WTC11 (cell line): Measurements from ENCODE around the gene KDM3B. TPM values are rescaled to one million over a fixed set of nuclear protein-coding genes. Genes with fewer than 3 reads are reported as not detected.

Experiments used
- ATAC-seq: fragments of 200-7000 bp; cut with Tn5 transposase; 2 replicates; pipeline ENCODE4 v1.10.0; 2021; ENCODE audit warnings: mild to moderate bottlenecking, moderate library complexity
- CTCF ChIA-PET: fragments of 300-600 bp; sonication (Branson Sonifier 250); formaldehyde crosslinking; loops from one replicate; lab custom pipeline; 2021; ENCODE audit warnings: antibody characterized with exemption; lab: Charles Lee
- POLR2A ChIA-PET: fragments of 350-600 bp; sonication (Branson Sonifier 250); formaldehyde crosslinking; loops from one replicate; lab custom pipeline; 2021; ENCODE audit warnings: antibody characterized with exemption; lab: Charles Lee
- DNase-seq: peaks from one replicate; pipeline ENCODE4 v3.0.0; 2021; ENCODE audit warnings: low spot score
- H3K27ac Mint-ChIP-seq: 2 replicates; pipeline ENCODE4 v1.8.0; 2021; ENCODE audit warnings: mixed read lengths
- H3K27me3 Mint-ChIP-seq: 2 replicates; pipeline ENCODE4 v1.8.0; 2021; ENCODE audit warnings: low read depth, mild to moderate bottlenecking, moderate library complexity, mixed read lengths
- H3K36me3 Mint-ChIP-seq: 2 replicates; pipeline ENCODE4 v1.8.0; 2021; ENCODE audit warnings: mixed read lengths
- H3K4me1 Mint-ChIP-seq: 2 replicates; pipeline ENCODE4 v1.8.0; 2022; ENCODE audit warnings: mixed read lengths
- H3K4me3 Mint-ChIP-seq: 2 replicates; pipeline ENCODE4 v1.8.0; 2021; ENCODE audit warnings: mild to moderate bottlenecking, moderate library complexity, mixed read lengths
- H3K9me3 Mint-ChIP-seq: 2 replicates; pipeline ENCODE4 v1.8.0; 2021; ENCODE audit warnings: mixed read lengths
- ATF3 ChIP-seq: sonication (generic); formaldehyde crosslinking; conservative IDR thresholded peaks from 2 replicates; pipeline ENCODE4 v1.8.1; 2022; ENCODE audit warnings: mild to moderate bottlenecking, missing genetic modification reagents
- CBFB ChIP-seq: sonication (generic); formaldehyde crosslinking; IDR thresholded peaks from 2 replicates; pipeline ENCODE4 v1.8.1; 2022; ENCODE audit warnings: mild to moderate bottlenecking, low read depth, missing genetic modification reagents
- CTCF ChIP-seq: fragments of 200-600 bp; IDR thresholded peaks from 2 replicates; pipeline ENCODE4 v1.8.0; 2022; ENCODE audit warnings: antibody characterized with exemption
- E2F1 ChIP-seq: sonication (generic); formaldehyde crosslinking; IDR thresholded peaks from 2 replicates; pipeline ENCODE4 v1.8.0; 2022; ENCODE audit warnings: mild to moderate bottlenecking, missing genetic modification reagents
- EMX1 ChIP-seq: fragments of 250-450 bp; sonication (Bioruptor Pico); IDR thresholded peaks from 2 replicates; pipeline ENCODE4 v1.8.0; 2021; ENCODE audit warnings: mild to moderate bottlenecking
- NFE2L1 ChIP-seq: sonication (generic); formaldehyde crosslinking; IDR thresholded peaks from 2 replicates; pipeline ENCODE4 v1.8.1; 2023; ENCODE audit warnings: missing genetic modification reagents
- NFYB ChIP-seq: sonication (generic); formaldehyde crosslinking; conservative IDR thresholded peaks from 2 replicates; pipeline ENCODE4 v1.8.0; 2022; ENCODE audit warnings: low read depth, missing genetic modification reagents
- NR3C1 ChIP-seq: sonication (generic); formaldehyde crosslinking; conservative IDR thresholded peaks from 2 replicates; pipeline ENCODE4 v1.8.1; 2023; ENCODE audit warnings: low read depth, mild to moderate bottlenecking, missing genetic modification reagents
- OVOL2 ChIP-seq: fragments of 250-450 bp; sonication (Bioruptor Pico); IDR thresholded peaks from 2 replicates; pipeline ENCODE4 v1.9.0; 2021; ENCODE audit warnings: mild to moderate bottlenecking, borderline replicate concordance
- SOX15 ChIP-seq: fragments of 250-450 bp; sonication (Bioruptor Pico); IDR thresholded peaks from 2 replicates; pipeline ENCODE4 v1.9.0; 2021; ENCODE audit warnings: mild to moderate bottlenecking
- ZBTB21 ChIP-seq: sonication (generic); formaldehyde crosslinking; IDR thresholded peaks from 2 replicates; pipeline ENCODE4 v1.8.1; 2023; ENCODE audit warnings: mild to moderate bottlenecking, missing genetic modification reagents, borderline replicate concordance
- ZNF121 ChIP-seq: sonication (generic); formaldehyde crosslinking; IDR thresholded peaks from 2 replicates; pipeline ENCODE4 v1.8.0; 2023; ENCODE audit warnings: missing genetic modification reagents
- ZNF281 ChIP-seq: sonication (generic); formaldehyde crosslinking; IDR thresholded peaks from 2 replicates; pipeline ENCODE4 v1.8.0; 2023; ENCODE audit warnings: mild to moderate bottlenecking, missing genetic modification reagents
- ZNF317 ChIP-seq: sonication (generic); formaldehyde crosslinking; IDR thresholded peaks from 2 replicates; pipeline ENCODE4 v1.8.1; 2023; ENCODE audit warnings: low read depth, mild to moderate bottlenecking, moderate library complexity, missing genetic modification reagents, borderline replicate concordance
- ZNF416 ChIP-seq: fragments of 250-450 bp; sonication (Bioruptor Pico); IDR thresholded peaks from 2 replicates; pipeline ENCODE4 v1.9.0; 2021; ENCODE audit warnings: mild to moderate bottlenecking, inconsistent platforms
- total RNA-seq: library from RNA; stranded (reverse); gene quantifications from 3 replicates; pipeline ENCODE4 v1.2.3, GENCODE V29; 2021
- TF ChIP-seq, protein P1 (sequence below): sonication (generic); formaldehyde crosslinking; IDR thresholded peaks from 2 replicates; pipeline ENCODE4 v1.8.1; 2022; ENCODE audit warnings: low read depth, mild to moderate bottlenecking, moderate library complexity, missing genetic modification reagents, borderline replicate concordance
- TF ChIP-seq, protein P2 (sequence below): sonication (generic); formaldehyde crosslinking; IDR thresholded peaks from 2 replicates; pipeline ENCODE4 v1.8.0; 2022; ENCODE audit warnings: mild to moderate bottlenecking, missing genetic modification reagents
- TF ChIP-seq, protein P3 (sequence below): fragments of 250-450 bp; sonication (Bioruptor Pico); IDR thresholded peaks from 2 replicates; pipeline ENCODE4 v1.9.0; 2021; ENCODE audit warnings: mild to moderate bottlenecking, borderline replicate concordance
- TF ChIP-seq, protein P4 (sequence below): fragments of 250-450 bp; sonication (Bioruptor Pico); IDR thresholded peaks from 2 replicates; pipeline ENCODE4 v1.8.0; 2021; ENCODE audit warnings: mild to moderate bottlenecking

The KDM3B gene
- total RNA-seq, 1 experiment from 2014 or later = 87.9 TPM

DNA sequence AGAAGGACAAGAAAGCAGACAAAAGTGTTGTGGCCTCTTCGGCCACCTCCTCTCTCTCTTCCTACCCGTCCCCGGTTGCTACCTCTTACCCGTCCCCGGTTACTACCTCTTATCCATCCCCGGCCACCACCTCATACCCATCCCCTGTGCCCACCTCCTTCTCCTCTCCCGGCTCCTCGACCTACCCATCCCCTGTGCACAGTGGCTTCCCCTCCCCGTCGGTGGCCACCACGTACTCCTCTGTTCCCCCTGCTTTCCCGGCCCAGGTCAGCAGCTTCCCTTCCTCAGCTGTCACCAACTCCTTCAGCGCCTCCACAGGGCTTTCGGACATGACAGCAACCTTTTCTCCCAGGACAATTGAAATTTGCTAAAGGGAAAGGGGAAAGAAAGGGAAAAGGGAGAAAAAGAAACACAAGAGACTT is 115.2 kb downstream of the KDM3B start:
- no peak for TF ChIP-seq ZNF416 (CRISPR knock-in tag)
- TF ChIP-seq, protein P1, sequence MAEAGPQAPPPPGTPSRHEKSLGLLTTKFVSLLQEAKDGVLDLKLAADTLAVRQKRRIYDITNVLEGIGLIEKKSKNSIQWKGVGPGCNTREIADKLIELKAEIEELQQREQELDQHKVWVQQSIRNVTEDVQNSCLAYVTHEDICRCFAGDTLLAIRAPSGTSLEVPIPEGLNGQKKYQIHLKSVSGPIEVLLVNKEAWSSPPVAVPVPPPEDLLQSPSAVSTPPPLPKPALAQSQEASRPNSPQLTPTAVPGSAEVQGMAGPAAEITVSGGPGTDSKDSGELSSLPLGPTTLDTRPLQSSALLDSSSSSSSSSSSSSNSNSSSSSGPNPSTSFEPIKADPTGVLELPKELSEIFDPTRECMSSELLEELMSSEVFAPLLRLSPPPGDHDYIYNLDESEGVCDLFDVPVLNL = no peak
- TF ChIP-seq SOX15 = no peak
- TF ChIP-seq EMX1 = no peak
- TF ChIP-seq NFE2L1 (CRISPR knock-in tag) = no peak
- no peak for TF ChIP-seq NR3C1 (CRISPR knock-in tag)
- no peak for TF ChIP-seq ZNF281
- TF ChIP-seq, protein P2, sequence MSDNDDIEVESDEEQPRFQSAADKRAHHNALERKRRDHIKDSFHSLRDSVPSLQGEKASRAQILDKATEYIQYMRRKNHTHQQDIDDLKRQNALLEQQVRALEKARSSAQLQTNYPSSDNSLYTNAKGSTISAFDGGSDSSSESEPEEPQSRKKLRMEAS (CRISPR knock-in tag) = no peak
- TF ChIP-seq NFYB (CRISPR knock-in tag) = no peak
- TF ChIP-seq, protein P3, sequence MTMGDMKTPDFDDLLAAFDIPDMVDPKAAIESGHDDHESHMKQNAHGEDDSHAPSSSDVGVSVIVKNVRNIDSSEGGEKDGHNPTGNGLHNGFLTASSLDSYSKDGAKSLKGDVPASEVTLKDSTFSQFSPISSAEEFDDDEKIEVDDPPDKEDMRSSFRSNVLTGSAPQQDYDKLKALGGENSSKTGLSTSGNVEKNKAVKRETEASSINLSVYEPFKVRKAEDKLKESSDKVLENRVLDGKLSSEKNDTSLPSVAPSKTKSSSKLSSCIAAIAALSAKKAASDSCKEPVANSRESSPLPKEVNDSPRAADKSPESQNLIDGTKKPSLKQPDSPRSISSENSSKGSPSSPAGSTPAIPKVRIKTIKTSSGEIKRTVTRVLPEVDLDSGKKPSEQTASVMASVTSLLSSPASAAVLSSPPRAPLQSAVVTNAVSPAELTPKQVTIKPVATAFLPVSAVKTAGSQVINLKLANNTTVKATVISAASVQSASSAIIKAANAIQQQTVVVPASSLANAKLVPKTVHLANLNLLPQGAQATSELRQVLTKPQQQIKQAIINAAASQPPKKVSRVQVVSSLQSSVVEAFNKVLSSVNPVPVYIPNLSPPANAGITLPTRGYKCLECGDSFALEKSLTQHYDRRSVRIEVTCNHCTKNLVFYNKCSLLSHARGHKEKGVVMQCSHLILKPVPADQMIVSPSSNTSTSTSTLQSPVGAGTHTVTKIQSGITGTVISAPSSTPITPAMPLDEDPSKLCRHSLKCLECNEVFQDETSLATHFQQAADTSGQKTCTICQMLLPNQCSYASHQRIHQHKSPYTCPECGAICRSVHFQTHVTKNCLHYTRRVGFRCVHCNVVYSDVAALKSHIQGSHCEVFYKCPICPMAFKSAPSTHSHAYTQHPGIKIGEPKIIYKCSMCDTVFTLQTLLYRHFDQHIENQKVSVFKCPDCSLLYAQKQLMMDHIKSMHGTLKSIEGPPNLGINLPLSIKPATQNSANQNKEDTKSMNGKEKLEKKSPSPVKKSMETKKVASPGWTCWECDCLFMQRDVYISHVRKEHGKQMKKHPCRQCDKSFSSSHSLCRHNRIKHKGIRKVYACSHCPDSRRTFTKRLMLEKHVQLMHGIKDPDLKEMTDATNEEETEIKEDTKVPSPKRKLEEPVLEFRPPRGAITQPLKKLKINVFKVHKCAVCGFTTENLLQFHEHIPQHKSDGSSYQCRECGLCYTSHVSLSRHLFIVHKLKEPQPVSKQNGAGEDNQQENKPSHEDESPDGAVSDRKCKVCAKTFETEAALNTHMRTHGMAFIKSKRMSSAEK = no peak
- no peak for TF ChIP-seq ZNF317
- H3K4me3 Mint-ChIP-seq = peak overlapping the region; percentile 72
- no peaks in the 10 kb centered on the region for H3K9me3 Mint-ChIP-seq
- ATAC-seq = no peak
- no peak overlapping the region; the same call in 1 of the 2 replicates for H3K27ac Mint-ChIP-seq
- POLR2A ChIA-PET = interaction anchor here (3.3 kb wide), 1 partner anchor 25 kb away, joined by 22 read pairs; no protein-coding TSS in a partner anchor
- CTCF ChIA-PET = interaction anchor here (13.9 kb wide), 1 partner anchor 34 kb away, joined by 254 read pairs; no protein-coding TSS in a partner anchor
- H3K36me3 Mint-ChIP-seq = peaks cover 22% of the 10 kb centered on the region
- H3K27me3 Mint-ChIP-seq = peaks cover 34% of the 10 kb centered on the region
- DNase-seq = no peak
- H3K4me1 Mint-ChIP-seq = peaks cover 10% of the 10 kb centered on the region

- H3K4me1 Mint-ChIP-seq = peaks cover 12% of the 10 kb centered on the region
- TF ChIP-seq ZBTB21 (CRISPR knock-in tag) (no peak), OVOL2 (CRISPR knock-in tag) (no peak), ATF3 (no peak), ZNF121 (CRISPR knock-in tag) (no peak), EMX1 (0 out of 2 replicates have a peak, but pooled peaks have one; percentile 67), E2F1 (CRISPR knock-in tag) (no peak), CBFB (CRISPR knock-in tag) (no peak), CTCF (no peak)
- TF ChIP-seq, protein P4, sequence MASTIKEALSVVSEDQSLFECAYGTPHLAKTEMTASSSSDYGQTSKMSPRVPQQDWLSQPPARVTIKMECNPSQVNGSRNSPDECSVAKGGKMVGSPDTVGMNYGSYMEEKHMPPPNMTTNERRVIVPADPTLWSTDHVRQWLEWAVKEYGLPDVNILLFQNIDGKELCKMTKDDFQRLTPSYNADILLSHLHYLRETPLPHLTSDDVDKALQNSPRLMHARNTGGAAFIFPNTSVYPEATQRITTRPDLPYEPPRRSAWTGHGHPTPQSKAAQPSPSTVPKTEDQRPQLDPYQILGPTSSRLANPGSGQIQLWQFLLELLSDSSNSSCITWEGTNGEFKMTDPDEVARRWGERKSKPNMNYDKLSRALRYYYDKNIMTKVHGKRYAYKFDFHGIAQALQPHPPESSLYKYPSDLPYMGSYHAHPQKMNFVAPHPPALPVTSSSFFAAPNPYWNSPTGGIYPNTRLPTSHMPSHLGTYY = peak; percentile 82; the same call in 1 of the 2 replicates
- TF ChIP-seq, all 79 proteins: peak for 2
- no peaks in the 10 kb centered on the region for H3K9me3 Mint-ChIP-seq
- POLR2A ChIA-PET = no interaction called here
- DNase-seq (no peak), ATAC-seq (no peak)
- H3K36me3 Mint-ChIP-seq = peaks cover 22% of the 10 kb centered on the region
- H3K27me3 Mint-ChIP-seq = peaks cover 34% of the 10 kb centered on the region
- no peak overlapping the region for H3K27ac Mint-ChIP-seq
- CTCF ChIA-PET = interaction anchor here (1.0 kb wide), 1 partner anchor 36 kb away, joined by 4 read pairs; no protein-coding TSS in a partner anchor
- peak overlapping the region; percentile 72 for H3K4me3 Mint-ChIP-seq
These were observed 115.9 kb downstream of the KDM3B start for GRCh38 chr5:138468133-138468965.
